HepG2 (cell line): ENCODE results near the gene CYP46A1. TPM values are rescaled to one million over a fixed set of nuclear protein-coding genes. Genes with fewer than 3 reads are reported as not detected.
A peak's percentile ranks its signal among the peaks of the same experiment; 100 is the strongest.

Experiments
- AFF4 ChIP-seq: sonication (generic); formaldehyde crosslinking; IDR thresholded peaks from 2 replicates; pipeline ENCODE4 v1.4.0; 2020; ENCODE audit warnings: missing genetic modification reagents
- ARID3A ChIP-seq: IDR thresholded peaks from 2 replicates; pipeline ENCODE4 v1.6.1; 2012; ENCODE audit warnings: low read depth, low read length, improper control_type of control experiment
- EP300 ChIP-seq, 3 experiments: sonication (generic) in 1 of 3; formaldehyde crosslinking in 1 of 3; IDR thresholded peaks; 2 replicates each; pipeline versions ENCODE4 v1.5.1 to v1.6.1; 2011 to 2020; ENCODE audit warnings: low read depth in 2 of 3, low read length in 2 of 3, borderline replicate concordance in 1 of 3, improper control_type of control experiment in 1 of 3, mild to moderate bottlenecking in 1 of 3, missing genetic modification reagents in 1 of 3, moderate library complexity in 1 of 3
- HDAC1 ChIP-seq: sonication (generic); formaldehyde crosslinking; IDR thresholded peaks from 2 replicates; pipeline ENCODE4 v1.5.1; 2020; ENCODE audit warnings: mild to moderate bottlenecking, missing genetic modification reagents
- HOXA3 ChIP-seq: sonication (generic); formaldehyde crosslinking; IDR thresholded peaks from 2 replicates; pipeline ENCODE4 v1.5.0; 2020; ENCODE audit warnings: missing genetic modification reagents
- KDM6A ChIP-seq: IDR thresholded peaks from 2 replicates; pipeline ENCODE4 v1.6.1; 2016; ENCODE audit warnings: low read depth
- MTA3 ChIP-seq: sonication (generic); formaldehyde crosslinking; IDR thresholded peaks from 2 replicates; pipeline ENCODE4 v1.4.0; 2020; ENCODE audit warnings: missing genetic modification reagents
- MYC ChIP-seq: sonication (generic); formaldehyde crosslinking; IDR thresholded peaks from 2 replicates; pipeline ENCODE4 v1.9.0; 2021; ENCODE audit warnings: missing genetic modification reagents, borderline replicate concordance
- NONO ChIP-seq, 2 experiments: fragments of 450-650 bp in 1 of 2; sonication (generic) in 1 of 2; formaldehyde crosslinking in 1 of 2; IDR thresholded peaks in 1 of 2; conservative IDR thresholded peaks in 1 of 2; 2 replicates each; pipeline versions ENCODE4 v1.6.1 to v1.8.0; 2017 to 2022; ENCODE audit warnings: mild to moderate bottlenecking in 1 of 2, missing genetic modification reagents in 1 of 2, moderate library complexity in 1 of 2
- PAXIP1 ChIP-seq: sonication (generic); formaldehyde crosslinking; conservative IDR thresholded peaks from 2 replicates; pipeline ENCODE4 v1.4.0; 2020; ENCODE audit warnings: mild to moderate bottlenecking, missing genetic modification reagents, moderate library complexity
- RFXAP ChIP-seq: sonication (generic); formaldehyde crosslinking; IDR thresholded peaks from 2 replicates; pipeline ENCODE4 v1.4.0; 2020; ENCODE audit warnings: missing genetic modification reagents, borderline replicate concordance
- SAP130 ChIP-seq: IDR thresholded peaks from 2 replicates; pipeline ENCODE4 v1.6.1; 2016; ENCODE audit warnings: low read depth
- SKIL ChIP-seq: sonication (generic); formaldehyde crosslinking; IDR thresholded peaks from 2 replicates; pipeline ENCODE4 v1.8.0; 2022; ENCODE audit warnings: missing genetic modification reagents, mild to moderate bottlenecking, moderate library complexity, borderline replicate concordance
- SP5 ChIP-seq: IDR thresholded peaks from 2 replicates; pipeline ENCODE4 v1.6.1; 2016; ENCODE audit warnings: low read depth, borderline replicate concordance
- ZFP90 ChIP-seq: sonication (generic); formaldehyde crosslinking; IDR thresholded peaks from 2 replicates; pipeline ENCODE4 v1.8.0; 2022; ENCODE audit warnings: missing genetic modification reagents, mild to moderate bottlenecking, inconsistent platforms, borderline replicate concordance
- ZNF260 ChIP-seq: sonication (generic); formaldehyde crosslinking; IDR thresholded peaks from 2 replicates; pipeline ENCODE4 v1.4.0; 2020; ENCODE audit warnings: missing genetic modification reagents, low read depth, mild to moderate bottlenecking, borderline replicate concordance
- ZNF773 ChIP-seq: sonication (generic); formaldehyde crosslinking; IDR thresholded peaks from 2 replicates; pipeline ENCODE4 v1.4.0; 2020; ENCODE audit warnings: missing genetic modification reagents, borderline replicate concordance
- polyA plus RNA-seq, 8 experiments: library from polyadenylated mRNA; depleted of rRNA in 3 of 8; stranded (reverse) in 7 of 8; unstranded in 1 of 8; fragments of >200 nt; fragmentation: Illumina TruSeq in 4 of 8; extraction: Trizol in 4 of 8; gene quantifications; 2 replicates each; pipeline versions ENCODE4 v1.2.1 to v1.2.3, GENCODE V29; 2011 to 2016; ENCODE audit warnings: low read depth in 4 of 8, missing spikeins in 1 of 8, mixed read lengths in 1 of 8; ENCODE audit not compliant: insufficient read depth in 1 of 8
- total RNA-seq, 5 experiments: library from RNA; depleted of rRNA; stranded (reverse); fragments of >200 nt; fragmentation: Illumina TruSeq; extraction: Trizol; gene quantifications; 2 replicates each; pipeline ENCODE4 v1.2.3, GENCODE V29; 2016; ENCODE audit warnings: low read depth in 1 of 5

CYP46A1 gene
- total and polyA plus RNA-seq, 2 of the 13 experiments (the other 11 are each of a cell fraction or from before 2014, with no cell fraction given): not detected

GRCh38 chr14:99649643-99650042, 34.5 kb upstream of the CYP46A1 start (continued):
- TF ChIP-seq PAXIP1 (peak; percentile 47; the same call in 1 of the 2 replicates), HDAC1 (peak; percentile 46; the same call in 1 of the 2 replicates), SP5 (CRISPR knock-in tag) (0 out of 2 replicates have a peak, but pooled peaks have one; percentile 12), ARID3A (no peak), MYC (peak; percentile 81), SAP130 (CRISPR knock-in tag) (peak; percentile 72), ZNF260 (CRISPR knock-in tag) (no peak), ZNF773 (no peak), ZFP90 (CRISPR knock-in tag) (peak; percentile 91; the same call in 1 of the 2 replicates), EP300 (IDR thresholded peaks at IDR 0.05; ENCODE audit: low read depth in 2 of 2, low read length in 2 of 2) (peak in 1 of 2 experiments; percentile 6; a peak in 1 of 4 replicates), EP300 (CRISPR knock-in tag; IDR thresholded peaks at IDR 0.05; ENCODE audit: borderline replicate concordance) (no peak), KDM6A (CRISPR knock-in tag) (no peak), AFF4 (CRISPR knock-in tag) (no peak), SKIL (peak; percentile 12; the same call in 1 of the 2 replicates), HOXA3 (CRISPR knock-in tag) (no peak; the same call in 1 of the 2 replicates), RFXAP (CRISPR knock-in tag) (no peak), NONO (IDR thresholded peaks at IDR 0.05) (no peak), NONO (CRISPR knock-in tag; conservative IDR thresholded peaks at IDR 0.05) (0 out of 2 replicates have a peak, but pooled peaks have one; percentile 34), MTA3 (CRISPR knock-in tag) (no peak)
